Measurements from ENCODE around the gene ING4.

The ING4 gene

GRCh38 chr12:6685814-6686213 is 22.9 kb upstream of the ING4 start:
- no peak overlapping the region for H3K4me3 ChIP-seq (replicated peaks; ENCODE audit: low read depth, low read length)
- no peak for DNase-seq (ENCODE audit: extremely low read depth, low read depth)
- TF ChIP-seq CTCF (IDR thresholded peaks at IDR 0.05; ENCODE audit: low read depth, low read length, missing control alignments), result no peak

GRCh38 chr12:6684609-6685008 is 21.7 kb upstream of the ING4 start:
- H3K4me3 ChIP-seq (replicated peaks; ENCODE audit: low read depth, low read length), result no peak overlapping the region
- peak; percentile 62 for TF ChIP-seq CTCF (IDR thresholded peaks at IDR 0.05; ENCODE audit: low read depth, low read length, missing control alignments)
- no peak for DNase-seq (ENCODE audit: extremely low read depth, low read depth)

GRCh38 chr12:6676962-6677361 is 14.0 kb upstream of the ING4 start:
- H3K4me3 ChIP-seq (replicated peaks; ENCODE audit: low read depth, low read length), result no peak overlapping the region
- TF ChIP-seq CTCF (IDR thresholded peaks at IDR 0.05; ENCODE audit: low read depth, low read length, missing control alignments), result no peak
- no peak for DNase-seq (ENCODE audit: extremely low read depth, low read depth)

GRCh38 chr12:6672143-6672542 is 9.2 kb upstream of the ING4 start:
- no peak for TF ChIP-seq CTCF (IDR thresholded peaks at IDR 0.05; ENCODE audit: low read depth, low read length, missing control alignments)
- H3K4me3 ChIP-seq (replicated peaks; ENCODE audit: low read depth, low read length), result no peak overlapping the region
- no peak for DNase-seq (ENCODE audit: extremely low read depth, low read depth)

GRCh38 chr12:6667559-6668210 is 4.8 kb upstream of the ING4 start:
- H3K4me3 ChIP-seq (replicated peaks; ENCODE audit: low read depth, low read length), result no peak overlapping the region
- no peak for DNase-seq (ENCODE audit: extremely low read depth, low read depth)
- no peak for TF ChIP-seq CTCF (IDR thresholded peaks at IDR 0.05; ENCODE audit: low read depth, low read length, missing control alignments)

- H3K4me3 ChIP-seq (replicated peaks; ENCODE audit: low read depth, low read length), result no peak overlapping the region
- no peak for TF ChIP-seq CTCF (IDR thresholded peaks at IDR 0.05; ENCODE audit: low read depth, low read length, missing control alignments)
- no peak for DNase-seq (ENCODE audit: extremely low read depth, low read depth)
Observed at GRCh38 chr12:6666211-6666610, 3.3 kb upstream of the ING4 start.

GRCh38 chr12:6664902-6665301 is 2.0 kb upstream of the ING4 start:
- DNase-seq (ENCODE audit: extremely low read depth, low read depth), result no peak
- no peak for TF ChIP-seq CTCF (IDR thresholded peaks at IDR 0.05; ENCODE audit: low read depth, low read length, missing control alignments)
- H3K4me3 ChIP-seq (replicated peaks; ENCODE audit: low read depth, low read length), result no peak overlapping the region
